WTC11 (cell line): ENCODE data around the gene EDA. TPM values are rescaled to one million over a fixed set of nuclear protein-coding genes. Genes with fewer than 3 reads are reported as not detected.

Experiments used
- ATAC-seq: fragments of 200-7000 bp; cut with Tn5 transposase; 2 replicates; pipeline ENCODE4 v1.10.0; 2021; ENCODE audit warnings: mild to moderate bottlenecking, moderate library complexity
- CTCF ChIA-PET: fragments of 300-600 bp; sonication (Branson Sonifier 250); formaldehyde crosslinking; loops from one replicate; lab custom pipeline; 2021; ENCODE audit warnings: antibody characterized with exemption; lab: Charles Lee
- POLR2A ChIA-PET: fragments of 350-600 bp; sonication (Branson Sonifier 250); formaldehyde crosslinking; loops from one replicate; lab custom pipeline; 2021; ENCODE audit warnings: antibody characterized with exemption; lab: Charles Lee
- DNase-seq: peaks from one replicate; pipeline ENCODE4 v3.0.0; 2021; ENCODE audit warnings: low spot score
- H3K27ac Mint-ChIP-seq: 2 replicates; pipeline ENCODE4 v1.8.0; 2021; ENCODE audit warnings: mixed read lengths
- H3K27me3 Mint-ChIP-seq: 2 replicates; pipeline ENCODE4 v1.8.0; 2021; ENCODE audit warnings: low read depth, mild to moderate bottlenecking, moderate library complexity, mixed read lengths
- H3K36me3 Mint-ChIP-seq: 2 replicates; pipeline ENCODE4 v1.8.0; 2021; ENCODE audit warnings: mixed read lengths
- H3K4me1 Mint-ChIP-seq: 2 replicates; pipeline ENCODE4 v1.8.0; 2022; ENCODE audit warnings: mixed read lengths
- H3K4me3 Mint-ChIP-seq: 2 replicates; pipeline ENCODE4 v1.8.0; 2021; ENCODE audit warnings: mild to moderate bottlenecking, moderate library complexity, mixed read lengths
- H3K9me3 Mint-ChIP-seq: 2 replicates; pipeline ENCODE4 v1.8.0; 2021; ENCODE audit warnings: mixed read lengths
- CREB1 ChIP-seq: sonication (generic); formaldehyde crosslinking; IDR thresholded peaks from 2 replicates; pipeline ENCODE4 v1.8.0; 2023; ENCODE audit warnings: mild to moderate bottlenecking, missing genetic modification reagents
- EMX1 ChIP-seq: fragments of 250-450 bp; sonication (Bioruptor Pico); IDR thresholded peaks from 2 replicates; pipeline ENCODE4 v1.8.0; 2021; ENCODE audit warnings: mild to moderate bottlenecking
- FOXK1 ChIP-seq: sonication (generic); formaldehyde crosslinking; IDR thresholded peaks from 2 replicates; pipeline ENCODE4 v1.8.0; 2022; ENCODE audit warnings: mild to moderate bottlenecking, moderate library complexity, missing genetic modification reagents
- GTF2I ChIP-seq: fragments of 250-450 bp; sonication (Bioruptor Pico); conservative IDR thresholded peaks from 2 replicates; pipeline ENCODE4 v1.4.0; 2021; ENCODE audit warnings: mild to moderate bottlenecking
- KAT7 ChIP-seq: sonication (generic); formaldehyde crosslinking; IDR thresholded peaks from 2 replicates; pipeline ENCODE4 v1.8.1; 2023; ENCODE audit warnings: missing genetic modification reagents, mild to moderate bottlenecking, borderline replicate concordance
- MYBL2 ChIP-seq: sonication (generic); formaldehyde crosslinking; IDR thresholded peaks from 2 replicates; pipeline ENCODE4 v1.8.1; 2023; ENCODE audit warnings: mild to moderate bottlenecking, moderate library complexity, missing genetic modification reagents
- NR1H2 ChIP-seq: sonication (generic); formaldehyde crosslinking; IDR thresholded peaks from 2 replicates; pipeline ENCODE4 v1.9.0; 2021; ENCODE audit warnings: mild to moderate bottlenecking, moderate library complexity, missing genetic modification reagents
- PRRX2 ChIP-seq: fragments of 250-450 bp; sonication (Bioruptor Pico); IDR thresholded peaks from 2 replicates; pipeline ENCODE4 v1.8.0; 2021; ENCODE audit warnings: mild to moderate bottlenecking
- TP53 ChIP-seq: sonication (generic); formaldehyde crosslinking; IDR thresholded peaks from 2 replicates; pipeline ENCODE4 v1.8.1; 2023; ENCODE audit warnings: mild to moderate bottlenecking, missing genetic modification reagents
- ZNF121 ChIP-seq: sonication (generic); formaldehyde crosslinking; IDR thresholded peaks from 2 replicates; pipeline ENCODE4 v1.8.0; 2023; ENCODE audit warnings: missing genetic modification reagents
- ZNF263 ChIP-seq: sonication (generic); formaldehyde crosslinking; IDR thresholded peaks from 2 replicates; pipeline ENCODE4 v1.8.1; 2022; ENCODE audit warnings: low read depth, mild to moderate bottlenecking, moderate library complexity, missing genetic modification reagents
- ZNF423 ChIP-seq: fragments of 250-450 bp; sonication (Bioruptor Pico); IDR thresholded peaks from 2 replicates; pipeline ENCODE4 v2.1.2; 2022; ENCODE audit warnings: mild to moderate bottlenecking, moderate library complexity
- total RNA-seq: library from RNA; stranded (reverse); gene quantifications from 3 replicates; pipeline ENCODE4 v1.2.3, GENCODE V29; 2021
- TF ChIP-seq, protein P1 (sequence below): sonication (generic); formaldehyde crosslinking; IDR thresholded peaks from 2 replicates; pipeline ENCODE4 v1.8.1; 2023; ENCODE audit warnings: mild to moderate bottlenecking, missing genetic modification reagents, moderate library complexity
- TF ChIP-seq, protein P2 (sequence below): sonication (generic); formaldehyde crosslinking; IDR thresholded peaks from 2 replicates; pipeline ENCODE4 v1.8.1; 2022; ENCODE audit warnings: missing genetic modification reagents, borderline replicate concordance
- TF ChIP-seq, protein P3 (sequence below): fragments of 250-450 bp; sonication (Bioruptor Pico); IDR thresholded peaks from 2 replicates; pipeline ENCODE4 v2.1.2; 2022; ENCODE audit warnings: mild to moderate bottlenecking, moderate library complexity
- TF ChIP-seq, protein P4 (sequence below): fragments of 250-450 bp; sonication (Bioruptor Pico); IDR thresholded peaks from 2 replicates; pipeline ENCODE4 v1.9.0; 2021; ENCODE audit warnings: mild to moderate bottlenecking
- TF ChIP-seq, protein P5 (sequence below): sonication (generic); formaldehyde crosslinking; IDR thresholded peaks from 2 replicates; pipeline ENCODE4 v1.8.0; 2022; ENCODE audit warnings: missing genetic modification reagents

Gene EDA
- total RNA-seq, 1 experiment from 2014 or later: 15.1 TPM

DNA sequence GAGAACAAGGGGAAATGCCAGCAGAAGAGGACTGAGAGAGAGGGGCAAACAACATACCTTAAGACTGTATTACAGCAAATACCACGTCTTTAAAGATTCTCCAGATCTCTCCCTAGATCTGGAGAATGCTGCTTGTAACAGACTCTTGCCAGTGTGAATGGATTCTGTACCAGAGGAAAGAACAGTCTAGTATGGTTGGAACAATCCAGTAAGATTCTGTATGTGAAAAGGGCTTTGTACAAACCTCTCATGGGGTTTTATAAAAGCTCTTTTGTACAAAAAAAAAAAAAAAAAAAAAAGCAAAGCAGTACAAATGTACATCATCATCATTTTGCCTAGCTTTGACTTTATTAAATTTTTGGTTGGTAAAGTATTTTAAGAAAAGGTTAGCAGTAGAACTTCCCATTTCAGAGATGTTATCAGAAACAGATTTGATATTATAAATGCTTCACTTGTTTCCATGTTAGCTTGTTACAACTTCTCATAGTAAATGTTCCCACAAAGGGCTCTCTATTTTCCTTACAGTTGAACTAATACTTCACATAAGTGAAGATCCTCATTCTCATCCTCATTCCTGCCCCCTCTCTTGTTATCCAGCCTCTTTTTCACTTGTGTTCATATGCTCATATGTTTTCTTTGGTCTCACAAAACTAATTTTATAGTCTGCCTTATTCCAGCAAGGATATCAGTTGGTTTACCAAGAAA, 144.2 kb downstream of the EDA start:
- H3K4me3 Mint-ChIP-seq: no peak overlapping the region
- TF ChIP-seq TP53 (CRISPR knock-in tag) (no peak), ZNF121 (CRISPR knock-in tag) (no peak), NR1H2 (CRISPR knock-in tag) (no peak), CREB1 (CRISPR knock-in tag) (no peak), GTF2I (CRISPR knock-in tag) (no peak), ZNF263 (CRISPR knock-in tag) (no peak), PRRX2 (CRISPR knock-in tag) (no peak), MYBL2 (CRISPR knock-in tag) (no peak), EMX1 (no peak), KAT7 (no peak), ZNF423 (CRISPR knock-in tag) (no peak), FOXK1 (CRISPR knock-in tag) (no peak)
- TF ChIP-seq, protein P1, sequence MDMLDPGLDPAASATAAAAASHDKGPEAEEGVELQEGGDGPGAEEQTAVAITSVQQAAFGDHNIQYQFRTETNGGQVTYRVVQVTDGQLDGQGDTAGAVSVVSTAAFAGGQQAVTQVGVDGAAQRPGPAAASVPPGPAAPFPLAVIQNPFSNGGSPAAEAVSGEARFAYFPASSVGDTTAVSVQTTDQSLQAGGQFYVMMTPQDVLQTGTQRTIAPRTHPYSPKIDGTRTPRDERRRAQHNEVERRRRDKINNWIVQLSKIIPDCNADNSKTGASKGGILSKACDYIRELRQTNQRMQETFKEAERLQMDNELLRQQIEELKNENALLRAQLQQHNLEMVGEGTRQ (CRISPR knock-in tag): no peak
- TF ChIP-seq, protein P2, sequence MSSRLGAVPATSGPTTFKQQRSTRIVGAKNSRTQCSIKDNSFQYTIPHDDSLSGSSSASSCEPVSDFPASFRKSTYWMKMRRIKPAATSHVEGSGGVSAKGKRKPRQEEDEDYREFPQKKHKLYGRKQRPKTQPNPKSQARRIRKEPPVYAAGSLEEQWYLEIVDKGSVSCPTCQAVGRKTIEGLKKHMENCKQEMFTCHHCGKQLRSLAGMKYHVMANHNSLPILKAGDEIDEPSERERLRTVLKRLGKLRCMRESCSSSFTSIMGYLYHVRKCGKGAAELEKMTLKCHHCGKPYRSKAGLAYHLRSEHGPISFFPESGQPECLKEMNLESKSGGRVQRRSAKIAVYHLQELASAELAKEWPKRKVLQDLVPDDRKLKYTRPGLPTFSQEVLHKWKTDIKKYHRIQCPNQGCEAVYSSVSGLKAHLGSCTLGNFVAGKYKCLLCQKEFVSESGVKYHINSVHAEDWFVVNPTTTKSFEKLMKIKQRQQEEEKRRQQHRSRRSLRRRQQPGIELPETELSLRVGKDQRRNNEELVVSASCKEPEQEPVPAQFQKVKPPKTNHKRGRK: no peak
- TF ChIP-seq, protein P3, sequence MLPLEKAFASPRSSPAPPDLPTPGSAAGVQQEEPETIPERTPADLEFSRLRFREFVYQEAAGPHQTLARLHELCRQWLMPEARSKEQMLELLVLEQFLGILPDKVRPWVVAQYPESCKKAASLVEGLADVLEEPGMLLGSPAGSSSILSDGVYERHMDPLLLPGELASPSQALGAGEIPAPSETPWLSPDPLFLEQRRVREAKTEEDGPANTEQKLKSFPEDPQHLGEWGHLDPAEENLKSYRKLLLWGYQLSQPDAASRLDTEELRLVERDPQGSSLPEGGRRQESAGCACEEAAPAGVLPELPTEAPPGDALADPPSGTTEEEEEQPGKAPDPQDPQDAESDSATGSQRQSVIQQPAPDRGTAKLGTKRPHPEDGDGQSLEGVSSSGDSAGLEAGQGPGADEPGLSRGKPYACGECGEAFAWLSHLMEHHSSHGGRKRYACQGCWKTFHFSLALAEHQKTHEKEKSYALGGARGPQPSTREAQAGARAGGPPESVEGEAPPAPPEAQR (CRISPR knock-in tag): no peak
- TF ChIP-seq, protein P4, sequence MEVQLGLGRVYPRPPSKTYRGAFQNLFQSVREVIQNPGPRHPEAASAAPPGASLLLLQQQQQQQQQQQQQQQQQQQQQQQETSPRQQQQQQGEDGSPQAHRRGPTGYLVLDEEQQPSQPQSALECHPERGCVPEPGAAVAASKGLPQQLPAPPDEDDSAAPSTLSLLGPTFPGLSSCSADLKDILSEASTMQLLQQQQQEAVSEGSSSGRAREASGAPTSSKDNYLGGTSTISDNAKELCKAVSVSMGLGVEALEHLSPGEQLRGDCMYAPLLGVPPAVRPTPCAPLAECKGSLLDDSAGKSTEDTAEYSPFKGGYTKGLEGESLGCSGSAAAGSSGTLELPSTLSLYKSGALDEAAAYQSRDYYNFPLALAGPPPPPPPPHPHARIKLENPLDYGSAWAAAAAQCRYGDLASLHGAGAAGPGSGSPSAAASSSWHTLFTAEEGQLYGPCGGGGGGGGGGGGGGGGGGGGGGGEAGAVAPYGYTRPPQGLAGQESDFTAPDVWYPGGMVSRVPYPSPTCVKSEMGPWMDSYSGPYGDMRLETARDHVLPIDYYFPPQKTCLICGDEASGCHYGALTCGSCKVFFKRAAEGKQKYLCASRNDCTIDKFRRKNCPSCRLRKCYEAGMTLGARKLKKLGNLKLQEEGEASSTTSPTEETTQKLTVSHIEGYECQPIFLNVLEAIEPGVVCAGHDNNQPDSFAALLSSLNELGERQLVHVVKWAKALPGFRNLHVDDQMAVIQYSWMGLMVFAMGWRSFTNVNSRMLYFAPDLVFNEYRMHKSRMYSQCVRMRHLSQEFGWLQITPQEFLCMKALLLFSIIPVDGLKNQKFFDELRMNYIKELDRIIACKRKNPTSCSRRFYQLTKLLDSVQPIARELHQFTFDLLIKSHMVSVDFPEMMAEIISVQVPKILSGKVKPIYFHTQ (CRISPR knock-in tag): no peak
- TF ChIP-seq, protein P5, sequence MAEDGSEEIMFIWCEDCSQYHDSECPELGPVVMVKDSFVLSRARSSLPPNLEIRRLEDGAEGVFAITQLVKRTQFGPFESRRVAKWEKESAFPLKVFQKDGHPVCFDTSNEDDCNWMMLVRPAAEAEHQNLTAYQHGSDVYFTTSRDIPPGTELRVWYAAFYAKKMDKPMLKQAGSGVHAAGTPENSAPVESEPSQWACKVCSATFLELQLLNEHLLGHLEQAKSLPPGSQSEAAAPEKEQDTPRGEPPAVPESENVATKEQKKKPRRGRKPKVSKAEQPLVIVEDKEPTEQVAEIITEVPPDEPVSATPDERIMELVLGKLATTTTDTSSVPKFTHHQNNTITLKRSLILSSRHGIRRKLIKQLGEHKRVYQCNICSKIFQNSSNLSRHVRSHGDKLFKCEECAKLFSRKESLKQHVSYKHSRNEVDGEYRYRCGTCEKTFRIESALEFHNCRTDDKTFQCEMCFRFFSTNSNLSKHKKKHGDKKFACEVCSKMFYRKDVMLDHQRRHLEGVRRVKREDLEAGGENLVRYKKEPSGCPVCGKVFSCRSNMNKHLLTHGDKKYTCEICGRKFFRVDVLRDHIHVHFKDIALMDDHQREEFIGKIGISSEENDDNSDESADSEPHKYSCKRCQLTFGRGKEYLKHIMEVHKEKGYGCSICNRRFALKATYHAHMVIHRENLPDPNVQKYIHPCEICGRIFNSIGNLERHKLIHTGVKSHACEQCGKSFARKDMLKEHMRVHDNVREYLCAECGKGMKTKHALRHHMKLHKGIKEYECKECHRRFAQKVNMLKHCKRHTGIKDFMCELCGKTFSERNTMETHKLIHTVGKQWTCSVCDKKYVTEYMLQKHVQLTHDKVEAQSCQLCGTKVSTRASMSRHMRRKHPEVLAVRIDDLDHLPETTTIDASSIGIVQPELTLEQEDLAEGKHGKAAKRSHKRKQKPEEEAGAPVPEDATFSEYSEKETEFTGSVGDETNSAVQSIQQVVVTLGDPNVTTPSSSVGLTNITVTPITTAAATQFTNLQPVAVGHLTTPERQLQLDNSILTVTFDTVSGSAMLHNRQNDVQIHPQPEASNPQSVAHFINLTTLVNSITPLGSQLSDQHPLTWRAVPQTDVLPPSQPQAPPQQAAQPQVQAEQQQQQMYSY (CRISPR knock-in tag): no peak
- POLR2A ChIA-PET: interaction anchor here (0.6 kb wide), 3 partner anchors 14 to 197 kb away, joined by 3 to 5 read pairs (median 4); no protein-coding TSS in a partner anchor
- H3K36me3 Mint-ChIP-seq: peaks cover 6% of the 10 kb centered on the region
- ATAC-seq (no peak), DNase-seq (no peak)
- no peaks in the 10 kb centered on the region; the same call in 1 of the 2 replicates for H3K27me3 Mint-ChIP-seq
- no peaks in the 10 kb centered on the region for H3K4me1 Mint-ChIP-seq
- 0 out of 2 replicates have a peak, but pooled peaks cover 2% of the 10 kb centered on the region for H3K9me3 Mint-ChIP-seq
- no peak overlapping the region for H3K27ac Mint-ChIP-seq
- CTCF ChIA-PET: no interaction called here
